ENCODE results near the gene VSIG8. TPM values are rescaled to one million over a fixed set of nuclear protein-coding genes. Genes with fewer than 3 reads are reported as not detected.

VSIG8 gene
- total RNA-seq, 1 experiment from 2014 or later, result not detected

- Histone ChIP-seq H3K27me3 (replicated peaks; ENCODE audit: insufficient read depth, low read depth, low read length, poor library complexity) (no peaks in the 10 kb centered on the region), H3K36me3 (ENCODE audit: insufficient read depth, low read length, poor library complexity, severe bottlenecking) (no peaks in the 10 kb centered on the region), H3K27ac (ENCODE audit: low read depth, low read length, poor library complexity, severe bottlenecking) (peak overlapping the region; percentile 68), H3K4me1 (ENCODE audit: insufficient read depth, low read length, poor library complexity, severe bottlenecking) (peaks cover 34% of the 10 kb centered on the region), H3K9me3 (ENCODE audit: low read depth, low read length, poor library complexity, severe bottlenecking) (no peaks in the 10 kb centered on the region), H3K4me3 (ENCODE audit: low read depth, low read length, poor library complexity, severe bottlenecking) (no peak overlapping the region)
- no peak for DNase-seq (ENCODE audit: low spot score)
- CTCF ChIA-PET, result interaction anchor here (0.5 to 4.9 kb wide), 8 partner anchors 60 to 677 kb away, joined by 3 to 107 read pairs (median 4); partner anchors contain the start of gene DUSP23
- intact Hi-C loops (cut with micrococcal nuclease; ENCODE audit: unreplicated experiment), result loop anchor here (2.0 to 5.0 kb wide), 4 partner anchors 60 to 676 kb away; no protein-coding TSS in a partner anchor
- BruUV-seq (replicated peaks), result TSS peak; percentile 98
- POLR2A ChIA-PET (ENCODE audit: low non-redundant PET), result no interaction called here
- TF ChIP-seq CTCF (conservative IDR thresholded peaks at IDR 0.05; ENCODE audit: low read depth, low read length), result no peak
Observed at GRCh38 chr1:159890390-159890789, 27.9 kb upstream of the VSIG8 start.

GRCh38 chr1:159889821-159890252, 27.4 kb upstream of the VSIG8 start:
- H3K27ac ChIP-seq (ENCODE audit: low read depth, low read length, poor library complexity, severe bottlenecking), result peak overlapping the region; percentile 68
- no TSS peak for BruUV-seq (replicated peaks)
- POLR2A ChIA-PET (ENCODE audit: low non-redundant PET), result no interaction called here
- H3K4me3 ChIP-seq (ENCODE audit: low read depth, low read length, poor library complexity, severe bottlenecking), result no peak overlapping the region
- H3K9me3 ChIP-seq (ENCODE audit: low read depth, low read length, poor library complexity, severe bottlenecking), result no peaks in the 10 kb centered on the region
- no peaks in the 10 kb centered on the region for H3K36me3 ChIP-seq (ENCODE audit: insufficient read depth, low read length, poor library complexity, severe bottlenecking)
- no peaks in the 10 kb centered on the region for H3K27me3 ChIP-seq (replicated peaks; ENCODE audit: insufficient read depth, low read depth, low read length, poor library complexity)
- DNase-seq (ENCODE audit: low spot score), result peak; percentile 97
- H3K4me1 ChIP-seq (ENCODE audit: insufficient read depth, low read length, poor library complexity, severe bottlenecking), result peaks cover 34% of the 10 kb centered on the region
- intact Hi-C loops (cut with micrococcal nuclease; ENCODE audit: unreplicated experiment), result loop anchor here (2.0 to 5.0 kb wide), 4 partner anchors 59 to 675 kb away; no protein-coding TSS in a partner anchor
- CTCF ChIA-PET, result interaction anchor here (0.5 to 4.9 kb wide), 7 partner anchors 59 to 118 kb away, joined by 3 to 107 read pairs (median 4); partner anchors contain the start of gene DUSP23
- no peak for TF ChIP-seq EZH2 (IDR thresholded peaks at IDR 0.05; ENCODE audit: borderline replicate concordance, low read depth, low read length, poor library complexity, severe bottlenecking)
- TF ChIP-seq CTCF (conservative IDR thresholded peaks at IDR 0.05; ENCODE audit: low read depth, low read length), result no peak

GRCh38 chr1:159889202-159889601, 26.7 kb upstream of the VSIG8 start:
- DNase-seq (ENCODE audit: low spot score), result no peak
- TSS peak; percentile 69 for BruUV-seq (replicated peaks)
- no peaks in the 10 kb centered on the region for H3K27me3 ChIP-seq (replicated peaks; ENCODE audit: insufficient read depth, low read depth, low read length, poor library complexity)
- no peak overlapping the region for H3K4me3 ChIP-seq (ENCODE audit: low read depth, low read length, poor library complexity, severe bottlenecking)
- POLR2A ChIA-PET (ENCODE audit: low non-redundant PET), result no interaction called here
- H3K27ac ChIP-seq (ENCODE audit: low read depth, low read length, poor library complexity, severe bottlenecking), result peak overlapping the region; percentile 68
- H3K36me3 ChIP-seq (ENCODE audit: insufficient read depth, low read length, poor library complexity, severe bottlenecking), result no peaks in the 10 kb centered on the region
- intact Hi-C loops (cut with micrococcal nuclease; ENCODE audit: unreplicated experiment), result no loop called here
- peaks cover 34% of the 10 kb centered on the region for H3K4me1 ChIP-seq (ENCODE audit: insufficient read depth, low read length, poor library complexity, severe bottlenecking)
- CTCF ChIA-PET, result interaction anchor here (0.6 to 4.9 kb wide), 4 partner anchors 91 to 757 kb away, joined by 3 to 107 read pairs (median 20); partner anchors contain the start of gene DUSP23
- TF ChIP-seq CTCF (conservative IDR thresholded peaks at IDR 0.05; ENCODE audit: low read depth, low read length), result no peak
- TF ChIP-seq EZH2 (IDR thresholded peaks at IDR 0.05; ENCODE audit: borderline replicate concordance, low read depth, low read length, poor library complexity, severe bottlenecking), result no peak
- H3K9me3 ChIP-seq (ENCODE audit: low read depth, low read length, poor library complexity, severe bottlenecking), result no peaks in the 10 kb centered on the region

Data from A673 (cell line).